Hepatocyte (in vitro differentiated cells): ENCODE results near the gene DSG4. TPM values are rescaled to one million over a fixed set of nuclear protein-coding genes. Genes with fewer than 3 reads are reported as not detected.

Source experiments
- DNase-seq: peaks from one replicate; pipeline ENCODE4 v3.0.0-alpha.2; 2016; ENCODE audit warnings: low spot score
- H2AFZ ChIP-seq: fragments of 200-600 bp; sonication (generic); 2 replicates; pipeline ENCODE4 v1.6.0; 2016; ENCODE audit warnings: antibody characterized with exemption, mild to moderate bottlenecking
- H3K27ac ChIP-seq: fragments of 200-600 bp; sonication (generic); 2 replicates; pipeline ENCODE4 v1.5.1; 2016; ENCODE audit warnings: mild to moderate bottlenecking
- H3K27me3 ChIP-seq: fragments of 200-600 bp; sonication (generic); 2 replicates; pipeline ENCODE4 v1.6.1; 2016
- H3K36me3 ChIP-seq: fragments of 200-600 bp; sonication (generic); replicated peaks from 2 replicates; pipeline ENCODE4 v1.5.1; 2016; ENCODE audit warnings: low read depth; ENCODE audit not compliant: insufficient read depth
- H3K4me1 ChIP-seq: fragments of 200-600 bp; sonication (generic); 2 replicates; pipeline ENCODE4 v1.5.1; 2016; ENCODE audit warnings: mild to moderate bottlenecking, moderate library complexity; ENCODE audit not compliant: insufficient read depth
- H3K4me2 ChIP-seq: fragments of 200-600 bp; sonication (generic); 2 replicates; pipeline ENCODE4 v1.6.0; 2016
- H3K4me3 ChIP-seq: fragments of 200-600 bp; sonication (generic); 2 replicates; pipeline ENCODE4 v1.5.1; 2016; ENCODE audit warnings: mild to moderate bottlenecking
- H3K79me2 ChIP-seq: fragments of 200-600 bp; sonication (generic); 2 replicates; pipeline ENCODE4 v1.6.0; 2017; ENCODE audit warnings: mild to moderate bottlenecking
- H3K9me2 ChIP-seq: fragments of 200-600 bp; sonication (generic); replicated peaks from 2 replicates; pipeline ENCODE4 v1.6.0; 2017; ENCODE audit warnings: mild to moderate bottlenecking; ENCODE audit not compliant: insufficient read depth
- H3K9me3 ChIP-seq: fragments of 200-600 bp; sonication (generic); 2 replicates; pipeline ENCODE4 v1.5.1; 2016; ENCODE audit warnings: low read depth, mild to moderate bottlenecking
- H4K20me1 ChIP-seq: fragments of 200-600 bp; sonication (generic); 2 replicates; pipeline ENCODE4 v1.6.0; 2016; ENCODE audit warnings: mild to moderate bottlenecking; ENCODE audit not compliant: insufficient read depth, poor library complexity, severe bottlenecking
- CTCF ChIP-seq: fragments of 200-600 bp; sonication (generic); IDR thresholded peaks from 2 replicates; pipeline ENCODE4 v1.5.1; 2016; ENCODE audit warnings: antibody characterized with exemption, mild to moderate bottlenecking; ENCODE audit not compliant: poor library complexity
- EZH2 ChIP-seq: fragments of 200-600 bp; sonication (generic); IDR thresholded peaks from 2 replicates; pipeline ENCODE4 v1.6.1; 2016; ENCODE audit warnings: antibody characterized with exemption, mild to moderate bottlenecking, borderline replicate concordance
- EZH2phosphoT487 ChIP-seq: fragments of 200-600 bp; sonication (generic); IDR thresholded peaks from one replicate; pipeline ENCODE4 v1.6.1; 2018; ENCODE audit warnings: antibody characterized with exemption, mild to moderate bottlenecking, low read depth, moderate library complexity; ENCODE audit not compliant: unreplicated experiment, severe bottlenecking
- WGBS: methylation state at CpG from one replicate; pipeline ENCODE4 v1.1.6; 2016; ENCODE audit warnings: low lambda C conversion rate; ENCODE audit errors: missing lambda C conversion rate; 5-methylcytosine and 5-hydroxymethylcytosine counted together
- polyA plus RNA-seq: library from polyadenylated mRNA; unstranded; fragments of >200 nt; fragmentation: Nextera tagmentation; extraction: Ambion mirVana; gene quantifications from 2 replicates; pipeline ENCODE4 v1.2.1, GENCODE V29; 2016
- total RNA-seq: library from RNA; depleted of rRNA; stranded (reverse); fragments of >200 nt; gene quantifications from 2 replicates; pipeline ENCODE4 v1.2.3, GENCODE V29; 2014

The DSG4 gene
- total and polyA plus RNA-seq, 2 experiments from 2014 or later: 0.23 to 0.41 TPM

GRCh38 chr18:31410716-31411483 lies 34.3 kb downstream of the DSG4 start:
- H3K27ac ChIP-seq: no peak overlapping the region
- H4K20me1 ChIP-seq: no peaks in the 10 kb centered on the region
- H3K4me3 ChIP-seq: no peak overlapping the region
- no peak overlapping the region for H2AFZ ChIP-seq
- H3K4me2 ChIP-seq: no peak overlapping the region
- no peaks in the 10 kb centered on the region for H3K9me2 ChIP-seq
- DNase-seq: no peak
- no peak for TF ChIP-seq EZH2phosphoT487
- no peak for TF ChIP-seq EZH2
- TF ChIP-seq CTCF: no peak
- 95% methylated on average over 37 of the region's 37 CpGs for WGBS
- no peaks in the 10 kb centered on the region for H3K27me3 ChIP-seq
- H3K4me1 ChIP-seq: no peaks in the 10 kb centered on the region
- no peaks in the 10 kb centered on the region for H3K9me3 ChIP-seq
- H3K36me3 ChIP-seq: no peaks in the 10 kb centered on the region
- H3K79me2 ChIP-seq: no peaks in the 10 kb centered on the region

- Histone ChIP-seq H3K4me2 (no peak overlapping the region), H2AFZ (no peak overlapping the region), H3K9me3 (no peaks in the 10 kb centered on the region), H3K36me3 (no peaks in the 10 kb centered on the region), H3K4me1 (no peaks in the 10 kb centered on the region), H3K79me2 (no peaks in the 10 kb centered on the region), H4K20me1 (no peaks in the 10 kb centered on the region), H3K9me2 (no peaks in the 10 kb centered on the region), H3K4me3 (no peak overlapping the region), H3K27ac (no peak overlapping the region), H3K27me3 (no peaks in the 10 kb centered on the region)
- no peak for DNase-seq
- 95% methylated on average over 6 of the region's 6 CpGs for WGBS
- TF ChIP-seq EZH2phosphoT487 (no peak), CTCF (no peak), EZH2 (no peak)
Observed at GRCh38 chr18:31413137-31413536, 36.6 kb downstream of the DSG4 start.

GRCh38 chr18:31417850-31418249 lies 41.3 kb downstream of the DSG4 start:
- TF ChIP-seq EZH2phosphoT487: no peak
- TF ChIP-seq CTCF: no peak
- TF ChIP-seq EZH2: no peak
- H3K9me2 ChIP-seq: no peaks in the 10 kb centered on the region
- H3K9me3 ChIP-seq: no peaks in the 10 kb centered on the region
- H3K36me3 ChIP-seq: no peaks in the 10 kb centered on the region
- no peak overlapping the region for H3K4me3 ChIP-seq
- DNase-seq: no peak
- no peak overlapping the region for H3K27ac ChIP-seq
- no peaks in the 10 kb centered on the region for H4K20me1 ChIP-seq
- no peak overlapping the region for H2AFZ ChIP-seq
- H3K4me2 ChIP-seq: no peak overlapping the region
- H3K27me3 ChIP-seq: no peaks in the 10 kb centered on the region
- no peaks in the 10 kb centered on the region for H3K4me1 ChIP-seq
- no peaks in the 10 kb centered on the region for H3K79me2 ChIP-seq

GRCh38 chr18:31419457-31419932 lies 42.9 kb downstream of the DSG4 start:
- Histone ChIP-seq H3K4me1 (no peaks in the 10 kb centered on the region), H3K9me2 (no peaks in the 10 kb centered on the region), H3K27ac (no peak overlapping the region), H2AFZ (no peak overlapping the region), H3K79me2 (no peaks in the 10 kb centered on the region), H3K9me3 (no peaks in the 10 kb centered on the region), H4K20me1 (no peaks in the 10 kb centered on the region), H3K4me3 (no peak overlapping the region), H3K36me3 (no peaks in the 10 kb centered on the region), H3K4me2 (no peak overlapping the region), H3K27me3 (no peaks in the 10 kb centered on the region)
- no peak for DNase-seq
- WGBS: 81% methylated on average over 7 of the region's 7 CpGs
- TF ChIP-seq EZH2phosphoT487 (no peak), CTCF (no peak), EZH2 (no peak)
